ENCODE measurements around the gene AUH.

AUH gene

DNA sequence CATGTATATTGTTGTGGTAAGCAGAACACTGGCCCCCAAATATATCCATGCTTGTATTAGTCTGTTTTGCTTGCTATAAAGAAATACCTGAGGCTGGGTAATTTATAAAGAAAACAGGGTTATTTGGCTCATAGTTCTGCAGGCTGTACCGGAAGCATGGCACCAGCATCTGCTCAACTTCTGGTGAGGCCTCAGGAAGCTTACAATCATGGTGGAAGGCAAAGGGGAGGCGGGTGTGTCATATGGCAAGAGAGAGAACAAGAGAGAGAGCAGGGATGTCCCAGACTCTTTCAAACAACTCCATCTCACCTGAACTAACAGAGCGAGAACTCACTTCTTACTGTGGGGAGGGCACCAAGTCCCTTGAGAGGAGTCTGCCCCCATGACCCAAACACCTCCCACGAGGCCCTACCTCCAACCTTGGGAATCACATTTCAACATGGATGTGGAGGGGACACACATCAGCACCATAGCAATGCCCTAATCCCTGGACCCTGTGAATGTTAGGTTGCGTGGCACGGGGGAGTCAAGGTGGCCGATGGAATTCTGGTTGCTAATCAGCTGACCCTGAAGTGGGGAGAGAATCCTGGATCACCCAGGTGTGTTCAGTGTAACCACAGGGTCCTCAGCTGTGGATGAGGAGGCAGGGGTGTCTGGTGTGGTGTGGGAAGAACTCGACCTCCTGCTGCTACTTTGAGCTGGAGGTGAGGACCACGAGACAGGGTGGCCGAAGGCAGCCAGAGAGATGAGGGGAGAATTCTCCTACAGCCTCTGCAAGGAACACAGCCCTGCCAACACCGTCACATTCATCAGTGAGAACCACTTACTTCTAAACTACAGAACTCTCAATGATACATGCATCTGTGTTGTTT, 172.8 kb downstream of the AUH start:
- no peak for DNase-seq (ENCODE audit: low spot score)

- no peak for DNase-seq (ENCODE audit: low spot score)
These were observed 173.8 kb downstream of the AUH start for GRCh38 chr9:91187965-91188344.

- no peak for DNase-seq (ENCODE audit: low spot score)
These were observed 174.3 kb downstream of the AUH start for GRCh38 chr9:91187311-91187964.

DNA sequence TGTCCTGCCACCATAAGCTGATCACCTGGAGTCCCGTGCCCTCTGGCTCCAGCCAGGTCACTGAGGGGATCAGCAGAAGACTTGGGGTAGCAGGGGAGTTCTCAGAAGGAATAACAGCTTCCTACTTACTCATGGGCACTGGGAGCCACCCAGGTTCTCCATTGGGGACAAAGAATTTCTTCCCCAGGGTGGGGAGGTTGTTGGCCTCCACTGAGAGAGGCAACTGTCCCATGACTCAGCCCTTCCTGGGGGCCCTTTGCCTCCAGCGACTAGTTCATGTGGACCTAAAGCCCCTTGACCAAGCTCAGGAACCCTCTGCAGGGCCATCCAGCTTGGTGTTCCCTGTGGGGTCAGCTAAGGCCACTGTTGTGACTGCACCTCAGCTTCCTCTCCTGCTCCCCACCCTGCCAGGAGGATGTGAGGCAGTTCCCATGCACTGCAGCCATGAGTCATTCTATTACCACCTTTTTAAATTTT, 175.0 kb downstream of the AUH start:
- DNase-seq (ENCODE audit: low spot score), result no peak

DNA sequence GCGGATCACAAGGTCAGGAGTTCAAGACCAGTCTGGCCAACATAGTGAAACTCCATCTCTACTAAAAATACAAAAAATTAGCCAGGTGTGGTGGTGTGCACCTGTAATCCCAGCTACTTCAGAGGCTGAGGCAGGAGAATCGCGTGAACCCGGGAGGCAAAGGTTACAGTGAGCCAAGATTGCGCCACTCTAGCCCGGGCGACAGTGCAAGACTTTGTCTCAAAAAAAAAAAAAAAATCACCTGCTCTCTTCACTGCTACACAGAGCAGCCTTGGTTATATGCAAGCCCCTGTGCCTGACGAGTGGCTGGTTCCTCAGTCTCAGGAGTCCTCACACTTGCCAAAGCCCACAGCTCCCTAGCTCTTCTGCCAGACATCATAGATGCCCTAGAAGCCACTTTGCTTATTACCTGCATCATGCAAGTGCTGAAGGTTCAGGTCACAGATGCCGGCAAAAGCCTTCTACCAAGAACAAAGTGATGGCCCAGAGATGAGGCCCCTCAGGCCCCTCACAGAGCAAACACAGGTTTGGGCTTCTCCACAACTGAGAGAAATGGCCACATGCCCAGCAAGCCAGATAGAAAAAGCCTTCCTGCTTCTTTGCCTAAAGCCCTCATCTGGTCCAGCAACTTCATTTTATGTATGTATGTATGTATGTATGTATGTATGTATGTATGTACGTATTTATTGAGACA, 176.4 kb downstream of the AUH start:
- DNase-seq (ENCODE audit: low spot score), result no peak

DNA sequence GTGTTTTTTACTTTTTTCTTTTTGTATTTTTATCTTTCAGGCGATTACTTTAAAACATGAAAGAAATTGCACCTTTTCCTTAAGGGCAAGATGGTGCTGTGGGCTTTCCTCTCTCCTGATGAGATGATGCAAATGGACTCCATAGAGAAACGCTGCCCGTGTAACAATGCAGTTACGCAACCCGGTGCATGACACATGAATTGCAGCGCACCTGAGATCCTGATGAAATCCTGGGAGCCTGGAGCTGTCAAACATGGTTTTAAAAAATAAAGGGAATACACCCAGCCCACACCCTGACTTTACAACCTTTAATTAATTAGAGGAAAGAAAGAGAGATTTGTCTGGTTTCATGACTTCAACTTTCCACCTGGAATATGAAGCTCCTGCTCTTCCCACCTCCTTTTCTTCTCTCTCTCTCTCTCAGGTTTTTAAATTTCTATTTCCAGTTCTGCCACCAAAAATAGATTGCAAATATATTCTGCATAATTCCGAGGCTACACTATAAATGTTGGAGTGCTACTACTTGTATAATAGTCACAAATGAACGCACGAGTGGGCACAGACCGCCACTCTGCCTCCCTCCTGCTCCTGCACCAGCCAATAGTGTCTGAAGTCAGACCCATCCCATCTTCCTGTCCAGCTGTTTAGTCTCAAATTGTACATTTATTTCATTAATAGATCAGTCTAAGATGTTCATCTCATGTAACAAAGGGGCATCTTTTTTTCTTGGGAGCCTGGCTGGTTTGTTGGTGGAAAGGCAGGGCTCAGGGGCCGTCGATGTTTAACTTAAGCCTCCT, 179.1 kb downstream of the AUH start:
- peak; percentile 75 for DNase-seq (ENCODE audit: low spot score)

DNA sequence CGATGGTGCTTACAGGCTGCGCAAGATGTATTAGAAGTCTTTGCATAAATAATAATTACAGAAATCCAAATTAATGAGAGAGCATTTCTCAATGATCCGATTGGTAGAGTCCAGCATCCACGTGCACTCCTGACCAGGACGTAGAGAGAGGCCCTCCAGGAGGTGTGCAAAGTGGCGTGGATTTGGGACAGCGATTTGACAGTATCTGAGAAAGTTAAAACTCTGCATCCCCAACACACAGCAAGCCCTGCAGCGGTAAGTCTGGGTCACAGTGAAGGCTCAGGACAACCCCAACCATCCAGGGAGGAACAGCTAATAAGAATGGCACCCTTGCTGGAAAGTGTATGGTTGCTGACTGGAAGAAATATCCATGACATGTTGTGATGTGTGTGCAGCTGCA, 180.2 kb downstream of the AUH start:
- DNase-seq (ENCODE audit: low spot score), result no peak

GRCh38 chr9:91180930-91181268, 180.8 kb downstream of the AUH start:
- DNase-seq (ENCODE audit: low spot score), result no peak

- DNase-seq (ENCODE audit: low spot score), result no peak
These were observed 181.3 kb downstream of the AUH start for GRCh38 chr9:91180240-91180929.

- no peak for DNase-seq (ENCODE audit: low spot score)
These were observed 182.2 kb downstream of the AUH start for GRCh38 chr9:91179237-91180138.

DNA sequence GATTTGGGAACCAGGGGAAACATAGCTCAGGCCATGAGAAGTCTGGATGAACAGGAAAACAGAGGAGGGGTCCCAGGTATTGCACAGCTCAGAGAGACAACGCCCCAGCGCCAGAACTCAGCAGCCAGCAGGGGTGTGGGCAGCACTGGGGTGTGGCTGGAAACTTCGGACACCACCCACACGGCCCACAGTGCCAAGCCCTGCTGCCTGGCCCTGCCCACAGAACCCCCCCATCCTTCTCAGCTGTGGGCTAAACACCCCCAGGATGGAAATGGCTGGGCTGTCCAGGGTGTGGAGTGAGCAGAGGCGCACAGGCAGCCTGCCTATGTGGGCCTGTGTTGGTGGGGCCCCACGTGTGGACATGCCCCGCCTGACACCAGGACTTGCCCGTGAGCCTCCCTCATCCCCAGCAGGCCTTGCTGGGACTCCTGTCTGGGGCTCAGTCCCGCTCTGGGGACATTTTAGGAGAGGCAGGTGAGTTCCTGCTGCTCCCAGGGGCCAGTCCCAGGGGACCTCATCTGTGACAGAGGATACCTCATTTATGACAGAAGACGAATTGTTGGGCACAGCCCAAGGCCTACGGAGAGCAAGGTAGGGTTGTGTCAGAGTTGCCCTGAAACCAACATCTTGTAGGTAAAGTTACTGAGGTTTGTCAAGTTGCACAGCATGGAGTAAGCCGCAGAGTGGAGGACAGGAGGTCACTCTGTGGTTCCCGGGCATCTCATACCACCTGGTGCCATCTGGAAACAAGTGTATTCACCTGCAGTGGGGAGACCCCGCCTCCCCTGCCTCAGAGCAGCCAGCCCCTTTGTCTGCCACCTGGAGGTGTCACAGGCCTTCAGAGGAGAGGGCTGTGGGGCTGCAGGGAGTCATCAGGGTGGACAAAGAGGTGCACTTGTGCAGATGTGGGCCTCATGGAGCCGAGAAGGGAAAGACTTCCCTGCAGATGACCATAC, 183.2 kb downstream of the AUH start:
- no peak for DNase-seq (ENCODE audit: low spot score)

GRCh38 chr9:91177661-91178280, 183.9 kb downstream of the AUH start:
- no peak for DNase-seq (ENCODE audit: low spot score)

DNA sequence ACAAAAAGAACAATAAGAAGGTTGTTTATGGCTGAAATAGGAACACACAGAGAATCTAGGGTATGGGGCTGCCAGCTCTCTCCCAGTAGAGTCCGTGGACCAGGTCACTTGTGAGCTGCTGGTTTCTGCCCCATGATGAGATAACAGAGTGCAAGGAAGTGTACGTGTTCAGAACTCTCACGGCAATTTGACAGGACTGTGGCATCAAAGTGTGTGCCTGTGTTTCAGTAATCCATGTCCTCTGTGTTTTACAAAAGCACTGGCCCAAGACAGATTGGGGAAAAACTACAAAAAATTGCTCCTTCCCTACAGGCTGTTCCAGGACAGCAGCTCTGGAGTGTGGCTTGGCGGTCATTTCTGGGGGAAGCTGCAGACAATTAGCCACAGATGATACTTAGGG, 184.6 kb downstream of the AUH start:
- no peak for DNase-seq (ENCODE audit: low spot score)

- DNase-seq (ENCODE audit: low spot score), result no peak
These were observed 185.3 kb downstream of the AUH start for GRCh38 chr9:91176426-91176825.

DNA sequence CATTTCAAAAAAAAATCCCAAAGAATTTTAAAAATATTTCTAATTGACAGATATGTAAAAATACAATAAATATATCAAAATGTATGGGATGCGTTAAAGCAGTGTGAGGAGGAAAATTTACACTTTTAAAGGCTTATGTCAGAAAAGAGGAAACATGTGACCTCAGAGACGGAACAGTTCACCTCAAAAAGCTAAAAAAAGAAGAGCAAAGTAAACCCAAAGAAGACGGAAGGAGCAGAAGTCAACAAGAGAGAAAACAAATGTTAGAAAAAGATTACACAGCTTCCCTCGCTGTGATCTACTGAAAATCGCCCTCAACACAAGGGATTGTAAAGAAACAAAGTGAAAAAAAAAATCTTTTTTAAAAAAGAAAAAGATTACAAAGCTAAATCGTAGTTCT, 186.9 kb downstream of the AUH start:
- DNase-seq (ENCODE audit: low spot score), result no peak

DNA sequence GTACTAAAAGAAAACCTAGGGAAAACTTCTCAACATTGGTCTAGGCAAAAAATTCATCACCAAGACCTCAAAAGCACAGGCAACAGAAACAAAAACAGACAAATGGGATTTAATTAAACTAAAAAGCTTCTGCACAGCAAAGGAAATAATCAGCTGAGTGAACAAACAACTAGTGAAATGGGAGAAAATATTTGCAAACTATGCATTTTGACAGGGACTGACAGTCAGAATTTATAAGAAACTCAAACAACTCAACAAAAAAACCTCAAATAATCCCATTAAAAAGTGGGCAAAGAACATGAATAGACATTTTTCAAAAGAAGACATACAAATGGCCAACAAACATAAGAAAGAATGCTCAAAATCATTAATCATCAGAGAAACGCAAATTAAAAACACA, 189.4 kb downstream of the AUH start:
- no peak for DNase-seq (ENCODE audit: low spot score)

GRCh38 chr9:91170951-91171350, 190.8 kb downstream of the AUH start:
- no peak for DNase-seq (ENCODE audit: low spot score)

DNA sequence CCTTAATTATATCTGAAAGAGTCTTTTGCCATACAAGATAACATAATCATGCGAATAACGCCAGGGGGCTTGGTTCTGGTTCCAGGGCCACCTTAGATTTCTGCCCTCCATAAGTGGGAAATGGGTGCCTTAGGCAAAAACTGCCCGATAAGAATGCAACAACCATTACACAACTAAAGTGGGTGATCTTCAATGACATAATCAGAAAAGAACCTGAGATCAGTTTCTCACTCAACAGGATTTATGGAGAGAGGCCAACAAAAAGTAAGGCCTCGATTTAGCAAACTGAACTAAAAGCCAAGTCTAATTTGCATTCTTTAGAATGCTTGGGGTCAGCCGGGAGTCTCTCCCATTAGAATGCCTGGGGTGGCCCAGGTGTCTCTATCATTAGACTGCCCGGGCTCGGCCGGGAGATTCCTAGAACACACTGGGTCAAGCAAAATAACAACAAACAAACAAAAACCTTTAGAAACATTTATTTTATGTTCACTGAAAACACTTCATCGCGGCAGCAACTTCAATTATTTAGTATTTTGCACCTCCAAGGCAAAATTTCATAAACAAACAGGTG, 194.8 kb downstream of the AUH start:
- no peak for DNase-seq (ENCODE audit: low spot score)
